H1 (cell line): ENCODE data around the gene DCN. TPM values are rescaled to one million over a fixed set of nuclear protein-coding genes. Genes with fewer than 3 reads are reported as not detected.

Experiments
- CTCF ChIA-PET: fragments of 300-600 bp; sonication (Branson Sonifier 250); formaldehyde crosslinking; loops from one replicate; lab custom pipeline; 2021; ENCODE audit not compliant: partially characterized antibody; lab: Charles Lee
- POLR2A ChIA-PET: fragments of 300-600 bp; sonication (Branson Sonifier 250); formaldehyde crosslinking; loops from one replicate; lab custom pipeline; 2021; ENCODE audit warnings: inconsistent platforms; ENCODE audit not compliant: partially characterized antibody; lab: Charles Lee
- DNase-seq, 2 experiments: peaks; one replicate each; pipeline versions ENCODE4 v3.0.0 to v3.0.0-alpha.2; 2010 to 2022; ENCODE audit warnings: low spot score in 2 of 2, low read depth in 1 of 2, mixed read lengths in 1 of 2
- FAIRE-seq: peaks from 2 replicates; lab custom pipeline; 2011; peaks lifted over from hg19 to GRCh38; lab: Jason Lieb, UNC
- H2AFZ ChIP-seq: 2 replicates; pipeline ENCODE4 v1.8.1; 2012; ENCODE audit warnings: low read length, inconsistent platforms
- H2AK5ac ChIP-seq: 2 replicates; pipeline ENCODE4 v1.6.1; 2013; ENCODE audit warnings: low read depth, low read length
- H2BK120ac ChIP-seq: replicated peaks from 2 replicates; pipeline ENCODE3; 2013; ENCODE audit warnings: low read depth, low read length, inconsistent platforms
- H2BK12ac ChIP-seq: 2 replicates; pipeline ENCODE4 v1.6.1; 2013; ENCODE audit warnings: low read depth, low read length
- H2BK15ac ChIP-seq: 2 replicates; pipeline ENCODE4 v1.6.1; 2013; ENCODE audit warnings: low read length
- H2BK20ac ChIP-seq: 2 replicates; pipeline ENCODE4 v1.6.1; 2013; ENCODE audit warnings: low read length
- H2BK5ac ChIP-seq: 2 replicates; pipeline ENCODE4 v1.6.1; 2013; ENCODE audit warnings: low read depth, low read length
- H3K14ac ChIP-seq: 2 replicates; pipeline ENCODE4 v1.6.1; 2013; ENCODE audit warnings: inconsistent platforms; ENCODE audit not compliant: insufficient read length
- H3K18ac ChIP-seq: 2 replicates; pipeline ENCODE4 v1.6.1; 2013; ENCODE audit warnings: low read length; ENCODE audit errors: extremely low read depth
- H3K23ac ChIP-seq: 2 replicates; pipeline ENCODE4 v1.6.1; 2013; ENCODE audit warnings: inconsistent platforms; ENCODE audit not compliant: insufficient read length
- H3K23me2 ChIP-seq: 2 replicates; pipeline ENCODE4 v1.6.1; 2013; ENCODE audit warnings: low read depth, low read length
- H3K27ac ChIP-seq: 2 replicates; pipeline ENCODE4 v1.6.1; 2011; ENCODE audit warnings: low read depth, low read length, inconsistent platforms
- H3K27me3 ChIP-seq, 4 experiments: replicated peaks in 1 of 4; 1 replicate in 1 of 4; 2 replicates in 3 of 4; pipeline versions ENCODE4 v1.6.1 to v1.8.1; 2011 to 2013; ENCODE audit warnings: low read length in 3 of 4, mild to moderate bottlenecking in 3 of 4, inconsistent platforms in 2 of 4, mixed read lengths in 2 of 4, moderate library complexity in 1 of 4; ENCODE audit not compliant: control insufficient read depth in 3 of 4, insufficient read depth in 3 of 4; ENCODE audit errors: extremely low read depth in 1 of 4
- H3K36me3 ChIP-seq, 4 experiments: 2 replicates each; pipeline versions ENCODE4 v1.6.1 to v1.8.1; 2011 to 2013; ENCODE audit warnings: mild to moderate bottlenecking in 4 of 4, low read length in 3 of 4, moderate library complexity in 2 of 4, control low read depth in 1 of 4, inconsistent platforms in 1 of 4; ENCODE audit not compliant: insufficient read depth in 4 of 4, control insufficient read depth in 2 of 4
- H3K4ac ChIP-seq: replicated peaks from 2 replicates; pipeline ENCODE3; 2013; ENCODE audit warnings: low read length, low read depth, mixed read lengths, inconsistent platforms; ENCODE audit not compliant: insufficient read length
- H3K4me1 ChIP-seq, 4 experiments: replicated peaks in 1 of 4; 1 replicate in 1 of 4; 2 replicates in 3 of 4; pipeline versions ENCODE4 v1.6.1 to v1.8.1; 2011 to 2013; ENCODE audit warnings: low read length in 3 of 4, inconsistent platforms in 2 of 4, mixed read lengths in 1 of 4; ENCODE audit not compliant: insufficient read depth in 4 of 4, control insufficient read depth in 3 of 4
- H3K4me2 ChIP-seq, 2 experiments: 2 replicates each; pipeline versions ENCODE4 v1.6.1 to v1.8.1; 2011 to 2013; ENCODE audit warnings: low read depth in 2 of 2, low read length in 2 of 2, control low read depth in 1 of 2, inconsistent platforms in 1 of 2, mild to moderate bottlenecking in 1 of 2; ENCODE audit not compliant: insufficient read depth in 1 of 2
- H3K4me3 ChIP-seq, 4 experiments: fragments of 200-600, 300-600 bp in 1 of 4; sonication (generic), shearing (Covaris generic), sonication (Bioruptor Twin) in 1 of 4; 2 replicates each; pipeline versions ENCODE4 v1.5.1 to v1.8.1; 2011 to 2016; ENCODE audit warnings: low read length in 4 of 4, low read depth in 3 of 4, control low read depth in 2 of 4, inconsistent platforms in 2 of 4, mild to moderate bottlenecking in 2 of 4, mixed read lengths in 1 of 4, moderate library complexity in 1 of 4; ENCODE audit not compliant: insufficient read depth in 2 of 4; ENCODE audit errors: extremely low read depth in 1 of 4
- H3K56ac ChIP-seq: replicated peaks from 2 replicates; pipeline ENCODE3; 2013; ENCODE audit warnings: low read depth, mild to moderate bottlenecking, mixed read lengths, low read length, inconsistent platforms; ENCODE audit not compliant: insufficient read length
- H3K79me1 ChIP-seq: 2 replicates; pipeline ENCODE4 v1.6.1; 2013; ENCODE audit warnings: low read depth, low read length, control low read depth
- H3K79me2 ChIP-seq, 2 experiments: 2 replicates each; pipeline versions ENCODE4 v1.6.1 to v1.8.1; 2012 to 2013; ENCODE audit warnings: low read length in 2 of 2, mild to moderate bottlenecking in 2 of 2, inconsistent platforms in 1 of 2; ENCODE audit not compliant: insufficient read depth in 2 of 2, control insufficient read depth in 1 of 2
- H3K9ac ChIP-seq, 4 experiments: replicated peaks in 1 of 4; 1 replicate in 1 of 4; 2 replicates in 3 of 4; pipeline versions ENCODE4 v1.6.1 to v1.8.1; 2011 to 2013; ENCODE audit warnings: low read depth in 3 of 4, low read length in 3 of 4, control low read depth in 2 of 4, mild to moderate bottlenecking in 2 of 4, moderate library complexity in 2 of 4, inconsistent platforms in 1 of 4; ENCODE audit errors: extremely low read depth in 1 of 4
- H3K9me3 ChIP-seq, 2 experiments: 2 replicates each; pipeline versions ENCODE4 v1.6.1 to v1.8.1; 2012 to 2013; ENCODE audit warnings: mild to moderate bottlenecking in 2 of 2, moderate library complexity in 2 of 2, control low read depth in 1 of 2, inconsistent platforms in 1 of 2, low read depth in 1 of 2, low read length in 1 of 2, mixed read lengths in 1 of 2; ENCODE audit not compliant: insufficient read depth in 2 of 2
- H4K20me1 ChIP-seq, 2 experiments: replicated peaks in 1 of 2; 2 replicates each; pipeline versions ENCODE3 to v1.8.1; 2011 to 2013; ENCODE audit warnings: inconsistent platforms in 2 of 2, low read length in 2 of 2, mild to moderate bottlenecking in 1 of 2; ENCODE audit not compliant: insufficient read depth in 2 of 2, control insufficient read depth in 1 of 2
- H4K5ac ChIP-seq: 2 replicates; pipeline ENCODE4 v1.6.1; 2013; ENCODE audit warnings: low read length, low read depth, mixed read lengths, inconsistent platforms; ENCODE audit not compliant: insufficient read length
- H4K8ac ChIP-seq: 2 replicates; pipeline ENCODE4 v1.8.0; 2013; ENCODE audit warnings: mild to moderate bottlenecking, moderate library complexity, low read length, inconsistent platforms; ENCODE audit not compliant: insufficient read depth; ENCODE audit errors: extremely low read depth
- H4K91ac ChIP-seq: replicated peaks from 2 replicates; pipeline ENCODE3; 2013; ENCODE audit warnings: low read length, mixed read lengths, inconsistent platforms; ENCODE audit not compliant: insufficient read length
- ATF3 ChIP-seq: IDR thresholded peaks from 2 replicates; pipeline ENCODE4 v1.6.1; 2011; ENCODE audit warnings: low read depth, mild to moderate bottlenecking, low read length; ENCODE audit not compliant: insufficient read depth
- TAF7 ChIP-seq: optimal IDR thresholded peaks from 2 replicates; pipeline ENCODE3; 2011; ENCODE audit warnings: low read depth, mild to moderate bottlenecking, inconsistent platforms, low read length, moderate library complexity, borderline replicate concordance
- whole genome bisulfite sequencing, 2 experiments: shearing (Covaris generic) in 1 of 2; methylation state at CpG; one replicate each; pipeline versions ENCODE4 v1.1.6 to v1.1.7; 2013 to 2015; ENCODE audit warnings: low lambda C conversion rate in 2 of 2, mixed read lengths in 2 of 2, inconsistent platforms in 1 of 2, low coverage in 1 of 2, missing lambda C conversion rate in 1 of 2; ENCODE audit not compliant: insufficient replicate concordance in 2 of 2, insufficient coverage in 1 of 2, insufficient read length in 1 of 2; ENCODE audit errors: extremely low coverage in 1 of 2, missing lambda C conversion rate in 1 of 2; 5-methylcytosine and 5-hydroxymethylcytosine counted together
- polyA plus RNA-seq, 7 experiments: library from polyadenylated mRNA; depleted of rRNA in 3 of 7; stranded (reverse) in 5 of 7; unstranded in 2 of 7; fragments of >200 nt in 5 of 7; fragments of 200-250 nt in 2 of 7; gene quantifications; 1 replicate in 5 of 7; 2 replicates in 1 of 7; 4 replicates in 1 of 7; pipeline versions ENCODE4 v1.2.1 to v1.2.3, GENCODE V29; 2011 to 2013; ENCODE audit warnings: missing spikeins in 2 of 7, mixed read lengths in 2 of 7
- total RNA-seq: library from RNA; stranded (reverse); fragmentation: NEBNext Ultra II Directional; extraction: Animal tissue kit (Norgen Biotek cat#: 25700); gene quantifications from 2 replicates; pipeline ENCODE4 v1.2.1, GENCODE V29; 2021

The DCN gene
- total and polyA plus RNA-seq, 2 of the 8 experiments (the other 6 are each of a cell fraction or from before 2014, with no cell fraction given), result not detected

- WGBS, 2 experiments, result 92% methylated on average over 3 of the region's 3 CpGs; no CpG with 5 or more reads in 1 of the 2 experiments
- Histone ChIP-seq H3K9ac (no peak overlapping the region), H3K23ac (no peak overlapping the region), H4K5ac (no peak overlapping the region), H3K14ac (no peak overlapping the region), H4K8ac (no peak overlapping the region), H3K79me1 (no peaks in the 10 kb centered on the region), H2AK5ac (no peak overlapping the region), H2BK15ac (no peak overlapping the region), H2AFZ (no peak overlapping the region), H4K20me1 (no peaks in the 10 kb centered on the region), H2BK120ac (no peak overlapping the region), H3K4me2 (no peak overlapping the region), H3K4me1 (no peaks in the 10 kb centered on the region), H3K4me3 (no peak overlapping the region), H2BK12ac (no peak overlapping the region), H3K23me2 (0 out of 2 replicates have a peak, but pooled peaks cover 1% of the 10 kb centered on the region), H4K91ac (no peak overlapping the region), H3K18ac (no peak overlapping the region), H3K4ac (no peak overlapping the region), H3K9me3 (no peaks in the 10 kb centered on the region), H3K27me3 (no peaks in the 10 kb centered on the region), H3K79me2 (no peaks in the 10 kb centered on the region), H3K36me3 (no peaks in the 10 kb centered on the region), H3K27ac (no peak overlapping the region), H2BK20ac (no peak overlapping the region), H2BK5ac (no peak overlapping the region), H3K56ac (no peak overlapping the region)
- ChIA-PET POLR2A (no interaction called here), CTCF (no interaction called here)
- FAIRE-seq (no peak), DNase-seq (no peak)
- TF ChIP-seq TAF7 (no peak), ATF3 (no peak)
These were observed 6.9 kb upstream of the DCN start for GRCh38 chr12:91189516-91189915.
